Sigmoid colon (tissue), 7 donors: ENCODE results near the gene KRTAP25-1. TPM values are rescaled to one million over a fixed set of nuclear protein-coding genes. Genes with fewer than 3 reads are reported as not detected.

ENCODE experiments used
- DNase-seq: peaks from one replicate; pipeline ENCODE4 v3.0.0-alpha.2; 2019
- H3K27ac ChIP-seq, 4 donors: fragments of 200-600 bp; sonication (generic); one replicate each; pipeline ENCODE4 v1.5.1; 2016 to 2019; ENCODE audit warnings: mild to moderate bottlenecking in 1 of 4
- H3K27me3 ChIP-seq, 3 donors: fragments of 200-600 bp; sonication (generic); one replicate each; pipeline ENCODE4 v1.5.1; 2019; ENCODE audit warnings: mild to moderate bottlenecking in 1 of 3
- H3K36me3 ChIP-seq, 4 donors: fragments of 200-600 bp; sonication (generic); one replicate each; pipeline ENCODE4 v1.5.1; 2016 to 2019
- H3K4me1 ChIP-seq, 4 donors: fragments of 200-600 bp; sonication (generic); one replicate each; pipeline ENCODE4 v1.5.1; 2017 to 2019
- H3K4me3 ChIP-seq, 4 donors: fragments of 200-600 bp; sonication (generic); one replicate each; pipeline ENCODE4 v1.5.1; 2017 to 2019; ENCODE audit warnings: mild to moderate bottlenecking in 2 of 4, moderate library complexity in 1 of 4
- H3K9me3 ChIP-seq, 4 donors: fragments of 200-600 bp in 3 of 4; sonication (generic) in 3 of 4; one replicate each; pipeline versions ENCODE4 v1.5.1 to v1.6.1; 2013 to 2019
- EP300 ChIP-seq, 4 donors: sonication (generic); formaldehyde crosslinking; IDR thresholded peaks; one replicate each; pipeline ENCODE4 v1.6.1; 2017; ENCODE audit warnings: antibody characterized with exemption in 4 of 4
- POLR2A ChIP-seq, 2 donors: fragments of 450-650 bp; IDR thresholded peaks; one replicate each; pipeline ENCODE4 v1.6.1; 2016; ENCODE audit warnings: antibody characterized with exemption in 2 of 2, mild to moderate bottlenecking in 2 of 2, moderate library complexity in 2 of 2
- POLR2AphosphoS5 ChIP-seq, 4 donors: sonication (generic); formaldehyde crosslinking; IDR thresholded peaks; one replicate each; pipeline ENCODE4 v1.6.1; 2017; ENCODE audit warnings: antibody characterized with exemption in 4 of 4
- WGBS, 2 donors: extraction: QIAGEN DNeasy Blood & Tissue Kit; methylation state at CpG; one replicate each; pipeline ENCODE4 v1.1.7; 2013; 5-methylcytosine and 5-hydroxymethylcytosine counted together
- intact Hi-C: fragments of 100-400 bp; cut with DNase I; formaldehyde crosslinking; loops from one replicate; pipeline ENCODE4 v1.15.1; 2023
- polyA plus RNA-seq, 3 donors: library from polyadenylated mRNA; stranded (reverse); fragments of 200-250 nt; gene quantifications; one replicate each; pipeline ENCODE4 v1.2.3, GENCODE V29; 2013
- total RNA-seq, 4 donors: library from RNA; depleted of rRNA; stranded (reverse); fragments of >200 nt; gene quantifications; one replicate each; pipeline ENCODE4 v1.1.0, GENCODE V29; 2016
- TF ChIP-seq, protein P1 (sequence below), 4 experiments: fragments of 450-650 bp in 3 of 4; fragments of 200-600 bp in 1 of 4; IDR thresholded peaks; one replicate each; pipeline ENCODE4 v1.5.1; 2016 to 2019; ENCODE audit warnings: antibody characterized with exemption in 4 of 4, mild to moderate bottlenecking in 3 of 4, moderate library complexity in 2 of 4
- donor health status: healthy with polysubstance abuse.
- donor health status: Bipolar disorder and iron deficiency.
- donor health status: healthy.

KRTAP25-1 gene
- total and polyA plus RNA-seq, 7 donors, result not detected

DNA sequence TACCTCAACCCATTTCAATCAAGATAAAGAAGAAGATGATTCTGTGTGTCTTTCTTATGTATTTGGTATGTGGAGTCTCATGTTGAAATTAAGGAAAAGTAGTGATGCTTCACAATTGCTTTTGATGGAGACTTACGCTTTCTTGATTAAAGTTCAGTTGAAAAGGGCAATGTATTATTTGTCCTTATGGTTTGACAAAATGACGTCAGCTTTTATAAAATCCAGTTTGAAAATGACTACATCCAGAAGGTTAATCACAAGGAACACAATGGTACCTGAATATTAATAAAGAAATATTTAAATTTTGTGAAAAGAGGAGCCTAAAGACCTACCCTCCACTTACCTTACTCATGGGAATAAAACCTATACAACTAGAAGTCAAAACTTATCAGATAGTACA, 26.4 kb upstream of the KRTAP25-1 start:
- TF ChIP-seq POLR2AphosphoS5 (IDR thresholded peaks at IDR 0.05) (no peak), POLR2A (IDR thresholded peaks at IDR 0.05) (no peak)

GRCh38 chr21:30306884-30307283, 17.6 kb upstream of the KRTAP25-1 start:
- DNase-seq, result no peak
- Histone ChIP-seq H3K27me3 (no peaks in the 10 kb centered on the region), H3K4me1 (no peaks in the 10 kb centered on the region), H3K9me3 (peaks cover 0 to 1% (median 0%) of the 10 kb centered on the region in 4 donors), H3K27ac (no peak overlapping the region), H3K4me3 (no peak overlapping the region), H3K36me3 (no peaks in the 10 kb centered on the region)
- TF ChIP-seq EP300 (IDR thresholded peaks at IDR 0.05) (no peak), POLR2A (IDR thresholded peaks at IDR 0.05) (no peak), POLR2AphosphoS5 (IDR thresholded peaks at IDR 0.05) (no peak)
- TF ChIP-seq, protein P1, sequence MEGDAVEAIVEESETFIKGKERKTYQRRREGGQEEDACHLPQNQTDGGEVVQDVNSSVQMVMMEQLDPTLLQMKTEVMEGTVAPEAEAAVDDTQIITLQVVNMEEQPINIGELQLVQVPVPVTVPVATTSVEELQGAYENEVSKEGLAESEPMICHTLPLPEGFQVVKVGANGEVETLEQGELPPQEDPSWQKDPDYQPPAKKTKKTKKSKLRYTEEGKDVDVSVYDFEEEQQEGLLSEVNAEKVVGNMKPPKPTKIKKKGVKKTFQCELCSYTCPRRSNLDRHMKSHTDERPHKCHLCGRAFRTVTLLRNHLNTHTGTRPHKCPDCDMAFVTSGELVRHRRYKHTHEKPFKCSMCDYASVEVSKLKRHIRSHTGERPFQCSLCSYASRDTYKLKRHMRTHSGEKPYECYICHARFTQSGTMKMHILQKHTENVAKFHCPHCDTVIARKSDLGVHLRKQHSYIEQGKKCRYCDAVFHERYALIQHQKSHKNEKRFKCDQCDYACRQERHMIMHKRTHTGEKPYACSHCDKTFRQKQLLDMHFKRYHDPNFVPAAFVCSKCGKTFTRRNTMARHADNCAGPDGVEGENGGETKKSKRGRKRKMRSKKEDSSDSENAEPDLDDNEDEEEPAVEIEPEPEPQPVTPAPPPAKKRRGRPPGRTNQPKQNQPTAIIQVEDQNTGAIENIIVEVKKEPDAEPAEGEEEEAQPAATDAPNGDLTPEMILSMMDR (IDR thresholded peaks at IDR 0.05), result no peak
- WGBS, 2 donors, result 61 to 83% methylated on average over 2 of the region's 2 CpGs
- intact Hi-C loops, result no loop called here

More for the DNA sequence above, 26.4 kb upstream of the KRTAP25-1 start:
- DNase-seq, result no peak
- H3K36me3 ChIP-seq, result no peaks in the 10 kb centered on the region
- no peak overlapping the region for H3K4me3 ChIP-seq
- WGBS, 2 donors, result 90 to 92% methylated on average over 2 of the region's 2 CpGs
- no peaks in the 10 kb centered on the region for H3K27me3 ChIP-seq
- intact Hi-C loops, result no loop called here
- H3K27ac ChIP-seq, result no peak overlapping the region
- H3K9me3 ChIP-seq, result no peaks in the 10 kb centered on the region
- no peaks in the 10 kb centered on the region for H3K4me1 ChIP-seq

GRCh38 chr21:30305136-30305535, 15.8 kb upstream of the KRTAP25-1 start:
- WGBS, 2 donors, result 17 to 43% methylated on average over 1 of the region's 1 CpG

DNA sequence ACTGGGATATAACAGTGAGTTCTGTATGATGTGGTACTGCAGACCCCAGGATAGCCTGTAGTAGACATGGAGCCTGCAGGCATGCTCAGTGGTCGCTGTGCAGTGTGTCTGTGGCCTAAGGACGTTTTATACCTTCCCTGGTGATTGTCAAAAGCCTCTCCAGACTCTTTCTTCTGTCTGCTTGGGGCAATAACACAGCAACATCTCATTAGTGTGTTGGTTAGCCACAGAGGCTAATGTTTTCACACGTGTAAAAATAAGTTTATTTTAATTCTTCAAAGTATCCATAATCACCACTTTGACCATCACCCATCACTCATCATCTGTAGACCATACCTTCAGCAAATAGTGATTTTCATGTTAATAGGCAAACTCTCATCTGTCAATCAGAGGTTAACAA, 6.5 kb downstream of the KRTAP25-1 start, which contains the start of gene KRTAP24-1:
Gene KRTAP24-1, minus strand, starts transcription at position 101 of the 400 bp plus-strand sequence. Its CDS starts 18 bp downstream, at position 83.
- H3K27ac ChIP-seq, result no peak within 1 kb of the TSS
- H3K4me1 ChIP-seq, result no peaks in the 10 kb centered on the region
- H3K4me3 ChIP-seq, result no peak within 1 kb of the TSS
- H3K27me3 ChIP-seq, result no peaks in the 10 kb centered on the region
- H3K36me3 ChIP-seq, result no peaks in the 10 kb centered on the region
- no peaks in the 10 kb centered on the region for H3K9me3 ChIP-seq
- TF ChIP-seq POLR2A (IDR thresholded peaks at IDR 0.05), result no peak
- TF ChIP-seq EP300 (IDR thresholded peaks at IDR 0.05), result no peak
- TF ChIP-seq POLR2AphosphoS5 (IDR thresholded peaks at IDR 0.05), result no peak
- TF ChIP-seq, protein P1 (IDR thresholded peaks at IDR 0.05), result no peak
- intact Hi-C loops, result no loop called here
- no peak for DNase-seq
- WGBS, 2 donors, result 45 to 50% methylated on average over 3 of the region's 3 CpGs

More at GRCh38 chr21:30305136-30305535, 15.8 kb upstream of the KRTAP25-1 start:
- H3K27ac ChIP-seq, result no peak overlapping the region
- H3K4me1 ChIP-seq, result no peaks in the 10 kb centered on the region
- intact Hi-C loops, result no loop called here
- H3K9me3 ChIP-seq, result peaks cover 0 to 1% (median 0%) of the 10 kb centered on the region in 4 donors
- H3K36me3 ChIP-seq, result no peaks in the 10 kb centered on the region
- no peak for DNase-seq
- H3K4me3 ChIP-seq, result no peak overlapping the region
- no peaks in the 10 kb centered on the region for H3K27me3 ChIP-seq
- TF ChIP-seq, protein P1 (IDR thresholded peaks at IDR 0.05), result no peak
- TF ChIP-seq POLR2AphosphoS5 (IDR thresholded peaks at IDR 0.05) (no peak), POLR2A (IDR thresholded peaks at IDR 0.05) (no peak)

- 82 to 83% methylated on average over 1 of the region's 1 CpG for WGBS, 2 donors
- H3K36me3 ChIP-seq, result no peaks in the 10 kb centered on the region
- no peak for DNase-seq
- no peaks in the 10 kb centered on the region for H3K9me3 ChIP-seq
- H3K27me3 ChIP-seq, result no peaks in the 10 kb centered on the region
- no peak overlapping the region for H3K27ac ChIP-seq
- no peak overlapping the region for H3K4me3 ChIP-seq
- intact Hi-C loops, result no loop called here
- no peak for TF ChIP-seq EP300 (IDR thresholded peaks at IDR 0.05)
- TF ChIP-seq, protein P1 (IDR thresholded peaks at IDR 0.05), result no peak
- TF ChIP-seq POLR2AphosphoS5 (IDR thresholded peaks at IDR 0.05), result no peak
- TF ChIP-seq POLR2A (IDR thresholded peaks at IDR 0.05), result no peak
- H3K4me1 ChIP-seq, result no peaks in the 10 kb centered on the region
Observed at GRCh38 chr21:30271611-30272010, 17.7 kb downstream of the KRTAP25-1 start.
